ENCODE measurements around the gene ZFYVE9.
A peak's percentile ranks its signal among the peaks of the same experiment; 100 is the strongest.

Gene ZFYVE9

DNA sequence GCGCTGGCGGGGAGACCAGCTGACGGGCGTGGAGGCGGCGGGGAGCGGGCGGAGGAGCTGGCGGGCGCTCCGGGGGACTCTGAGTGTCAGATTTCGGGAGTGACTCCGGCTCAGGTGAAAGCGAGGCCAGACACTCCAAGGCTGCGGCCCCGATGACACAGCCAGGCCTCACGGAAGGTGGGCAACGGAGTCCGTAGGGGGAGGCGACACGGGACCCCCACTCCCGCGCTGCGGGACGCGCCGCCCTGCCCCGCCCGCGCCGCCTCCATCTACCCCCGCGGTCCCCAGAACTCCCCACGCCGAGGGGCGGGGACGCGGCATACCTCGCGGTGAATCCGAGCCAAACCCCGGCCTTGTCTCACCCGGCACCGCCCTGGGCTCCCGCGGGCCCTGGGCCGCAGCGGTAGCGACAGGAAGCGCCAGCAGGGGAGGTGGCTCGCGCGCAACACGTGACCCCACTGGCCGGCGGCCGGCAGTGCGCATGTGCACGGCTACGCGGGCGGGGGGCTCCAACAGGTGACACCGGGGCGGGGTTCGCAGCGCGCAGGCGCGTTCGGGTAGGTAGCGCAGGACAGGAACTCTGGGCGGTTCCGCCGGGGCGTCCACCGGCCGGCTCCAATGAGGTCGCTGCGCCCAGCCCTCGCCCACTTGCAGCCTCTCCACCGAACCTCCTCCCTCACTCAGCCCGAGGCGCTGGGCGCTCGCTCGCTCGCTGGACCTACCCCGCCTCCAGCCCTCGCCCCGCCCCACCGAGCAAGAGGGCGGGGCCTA lies 224.0 kb downstream of the ZFYVE9 start, which contains the start of gene CC2D1B (continued):
- TF ChIP-seq, protein P1, sequence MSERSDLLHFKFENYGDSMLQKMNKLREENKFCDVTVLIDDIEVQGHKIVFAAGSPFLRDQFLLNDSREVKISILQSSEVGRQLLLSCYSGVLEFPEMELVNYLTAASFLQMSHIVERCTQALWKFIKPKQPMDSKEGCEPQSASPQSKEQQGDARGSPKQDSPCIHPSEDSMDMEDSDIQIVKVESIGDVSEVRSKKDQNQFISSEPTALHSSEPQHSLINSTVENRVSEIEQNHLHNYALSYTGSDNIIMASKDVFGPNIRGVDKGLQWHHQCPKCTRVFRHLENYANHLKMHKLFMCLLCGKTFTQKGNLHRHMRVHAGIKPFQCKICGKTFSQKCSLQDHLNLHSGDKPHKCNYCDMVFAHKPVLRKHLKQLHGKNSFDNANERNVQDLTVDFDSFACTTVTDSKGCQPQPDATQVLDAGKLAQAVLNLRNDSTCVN (tag by site-specific recombination; optimal IDR thresholded peaks at IDR 0.05): peak; percentile 98
- TF ChIP-seq, protein P2, sequence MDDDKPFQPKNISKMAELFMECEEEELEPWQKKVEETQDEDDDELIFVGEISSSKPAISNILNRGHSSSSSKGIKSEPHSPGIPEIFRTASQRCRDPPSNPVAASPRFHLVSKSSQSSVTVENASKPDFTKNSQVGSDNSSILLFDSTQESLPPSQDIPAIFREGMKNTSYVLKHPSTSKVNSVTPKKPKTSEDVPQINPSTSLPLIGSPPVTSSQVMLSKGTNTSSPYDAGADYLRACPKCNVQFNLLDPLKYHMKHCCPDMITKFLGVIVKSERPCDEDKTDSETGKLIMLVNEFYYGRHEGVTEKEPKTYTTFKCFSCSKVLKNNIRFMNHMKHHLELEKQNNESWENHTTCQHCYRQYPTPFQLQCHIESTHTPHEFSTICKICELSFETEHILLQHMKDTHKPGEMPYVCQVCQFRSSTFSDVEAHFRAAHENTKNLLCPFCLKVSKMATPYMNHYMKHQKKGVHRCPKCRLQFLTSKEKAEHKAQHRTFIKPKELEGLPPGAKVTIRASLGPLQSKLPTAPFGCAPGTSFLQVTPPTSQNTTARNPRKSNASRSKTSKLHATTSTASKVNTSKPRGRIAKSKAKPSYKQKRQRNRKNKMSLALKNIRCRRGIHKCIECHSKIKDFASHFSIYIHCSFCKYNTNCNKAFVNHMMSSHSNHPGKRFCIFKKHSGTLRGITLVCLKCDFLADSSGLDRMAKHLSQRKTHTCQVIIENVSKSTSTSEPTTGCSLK (tag by site-specific recombination; IDR thresholded peaks at IDR 0.05): no peak
- TF ChIP-seq, protein P3, sequence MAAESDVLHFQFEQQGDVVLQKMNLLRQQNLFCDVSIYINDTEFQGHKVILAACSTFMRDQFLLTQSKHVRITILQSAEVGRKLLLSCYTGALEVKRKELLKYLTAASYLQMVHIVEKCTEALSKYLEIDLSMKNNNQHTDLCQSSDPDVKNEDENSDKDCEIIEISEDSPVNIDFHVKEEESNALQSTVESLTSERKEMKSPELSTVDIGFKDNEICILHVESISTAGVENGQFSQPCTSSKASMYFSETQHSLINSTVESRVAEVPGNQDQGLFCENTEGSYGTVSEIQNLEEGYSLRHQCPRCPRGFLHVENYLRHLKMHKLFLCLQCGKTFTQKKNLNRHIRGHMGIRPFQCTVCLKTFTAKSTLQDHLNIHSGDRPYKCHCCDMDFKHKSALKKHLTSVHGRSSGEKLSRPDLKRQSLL (tag by site-specific recombination; IDR thresholded peaks at IDR 0.05): peak; percentile 78; the same call in 1 of the 2 replicates
- no peak for TF ChIP-seq ZNF140 (tag by site-specific recombination; IDR thresholded peaks at IDR 0.05)
- TF ChIP-seq, protein P4, sequence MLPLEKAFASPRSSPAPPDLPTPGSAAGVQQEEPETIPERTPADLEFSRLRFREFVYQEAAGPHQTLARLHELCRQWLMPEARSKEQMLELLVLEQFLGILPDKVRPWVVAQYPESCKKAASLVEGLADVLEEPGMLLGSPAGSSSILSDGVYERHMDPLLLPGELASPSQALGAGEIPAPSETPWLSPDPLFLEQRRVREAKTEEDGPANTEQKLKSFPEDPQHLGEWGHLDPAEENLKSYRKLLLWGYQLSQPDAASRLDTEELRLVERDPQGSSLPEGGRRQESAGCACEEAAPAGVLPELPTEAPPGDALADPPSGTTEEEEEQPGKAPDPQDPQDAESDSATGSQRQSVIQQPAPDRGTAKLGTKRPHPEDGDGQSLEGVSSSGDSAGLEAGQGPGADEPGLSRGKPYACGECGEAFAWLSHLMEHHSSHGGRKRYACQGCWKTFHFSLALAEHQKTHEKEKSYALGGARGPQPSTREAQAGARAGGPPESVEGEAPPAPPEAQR (tag by site-specific recombination; IDR thresholded peaks at IDR 0.05): no peak
- TF ChIP-seq OSR2 (tag by site-specific recombination; IDR thresholded peaks at IDR 0.05): peak; percentile 98
- TF ChIP-seq, protein P5, sequence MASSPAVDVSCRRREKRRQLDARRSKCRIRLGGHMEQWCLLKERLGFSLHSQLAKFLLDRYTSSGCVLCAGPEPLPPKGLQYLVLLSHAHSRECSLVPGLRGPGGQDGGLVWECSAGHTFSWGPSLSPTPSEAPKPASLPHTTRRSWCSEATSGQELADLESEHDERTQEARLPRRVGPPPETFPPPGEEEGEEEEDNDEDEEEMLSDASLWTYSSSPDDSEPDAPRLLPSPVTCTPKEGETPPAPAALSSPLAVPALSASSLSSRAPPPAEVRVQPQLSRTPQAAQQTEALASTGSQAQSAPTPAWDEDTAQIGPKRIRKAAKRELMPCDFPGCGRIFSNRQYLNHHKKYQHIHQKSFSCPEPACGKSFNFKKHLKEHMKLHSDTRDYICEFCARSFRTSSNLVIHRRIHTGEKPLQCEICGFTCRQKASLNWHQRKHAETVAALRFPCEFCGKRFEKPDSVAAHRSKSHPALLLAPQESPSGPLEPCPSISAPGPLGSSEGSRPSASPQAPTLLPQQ (tag by site-specific recombination; IDR thresholded peaks at IDR 0.05): peak; percentile 30; the same call in 1 of the 2 replicates
- TF ChIP-seq SETDB1 (IDR thresholded peaks at IDR 0.05; ENCODE audit: insufficient read length, low read length): no peak
- TF ChIP-seq GLI2 (tag by site-specific recombination; IDR thresholded peaks at IDR 0.05; ENCODE audit: borderline replicate concordance, low read depth): no peak
- TF ChIP-seq, protein P6, sequence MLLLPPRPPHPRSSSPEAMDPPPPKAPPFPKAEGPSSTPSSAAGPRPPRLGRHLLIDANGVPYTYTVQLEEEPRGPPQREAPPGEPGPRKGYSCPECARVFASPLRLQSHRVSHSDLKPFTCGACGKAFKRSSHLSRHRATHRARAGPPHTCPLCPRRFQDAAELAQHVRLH (tag by site-specific recombination; IDR thresholded peaks at IDR 0.05): 0 out of 2 replicates have a peak, but pooled peaks have one; percentile 16
- no peak for TF ChIP-seq TCF7L2 (IDR thresholded peaks at IDR 0.05; ENCODE audit: borderline replicate concordance, low read depth, low read length)
- no peak for TF ChIP-seq ZNF175 (tag by site-specific recombination; IDR thresholded peaks at IDR 0.05)
- TF ChIP-seq, protein P7, sequence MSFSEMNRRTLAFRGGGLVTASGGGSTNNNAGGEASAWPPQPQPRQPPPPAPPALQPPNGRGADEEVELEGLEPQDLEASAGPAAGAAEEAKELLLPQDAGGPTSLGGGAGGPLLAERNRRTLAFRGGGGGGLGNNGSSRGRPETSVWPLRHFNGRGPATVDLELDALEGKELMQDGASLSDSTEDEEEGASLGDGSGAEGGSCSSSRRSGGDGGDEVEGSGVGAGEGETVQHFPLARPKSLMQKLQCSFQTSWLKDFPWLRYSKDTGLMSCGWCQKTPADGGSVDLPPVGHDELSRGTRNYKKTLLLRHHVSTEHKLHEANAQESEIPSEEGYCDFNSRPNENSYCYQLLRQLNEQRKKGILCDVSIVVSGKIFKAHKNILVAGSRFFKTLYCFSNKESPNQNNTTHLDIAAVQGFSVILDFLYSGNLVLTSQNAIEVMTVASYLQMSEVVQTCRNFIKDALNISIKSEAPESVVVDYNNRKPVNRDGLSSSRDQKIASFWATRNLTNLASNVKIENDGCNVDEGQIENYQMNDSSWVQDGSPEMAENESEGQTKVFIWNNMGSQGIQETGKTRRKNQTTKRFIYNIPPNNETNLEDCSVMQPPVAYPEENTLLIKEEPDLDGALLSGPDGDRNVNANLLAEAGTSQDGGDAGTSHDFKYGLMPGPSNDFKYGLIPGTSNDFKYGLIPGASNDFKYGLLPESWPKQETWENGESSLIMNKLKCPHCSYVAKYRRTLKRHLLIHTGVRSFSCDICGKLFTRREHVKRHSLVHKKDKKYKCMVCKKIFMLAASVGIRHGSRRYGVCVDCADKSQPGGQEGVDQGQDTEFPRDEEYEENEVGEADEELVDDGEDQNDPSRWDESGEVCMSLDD (tag by site-specific recombination; IDR thresholded peaks at IDR 0.05): 0 out of 2 replicates have a peak, but pooled peaks have one; percentile 57
- TF ChIP-seq ZNF19 (tag by site-specific recombination; IDR thresholded peaks at IDR 0.05; ENCODE audit: low read depth): no peak
- TF ChIP-seq, protein P8, sequence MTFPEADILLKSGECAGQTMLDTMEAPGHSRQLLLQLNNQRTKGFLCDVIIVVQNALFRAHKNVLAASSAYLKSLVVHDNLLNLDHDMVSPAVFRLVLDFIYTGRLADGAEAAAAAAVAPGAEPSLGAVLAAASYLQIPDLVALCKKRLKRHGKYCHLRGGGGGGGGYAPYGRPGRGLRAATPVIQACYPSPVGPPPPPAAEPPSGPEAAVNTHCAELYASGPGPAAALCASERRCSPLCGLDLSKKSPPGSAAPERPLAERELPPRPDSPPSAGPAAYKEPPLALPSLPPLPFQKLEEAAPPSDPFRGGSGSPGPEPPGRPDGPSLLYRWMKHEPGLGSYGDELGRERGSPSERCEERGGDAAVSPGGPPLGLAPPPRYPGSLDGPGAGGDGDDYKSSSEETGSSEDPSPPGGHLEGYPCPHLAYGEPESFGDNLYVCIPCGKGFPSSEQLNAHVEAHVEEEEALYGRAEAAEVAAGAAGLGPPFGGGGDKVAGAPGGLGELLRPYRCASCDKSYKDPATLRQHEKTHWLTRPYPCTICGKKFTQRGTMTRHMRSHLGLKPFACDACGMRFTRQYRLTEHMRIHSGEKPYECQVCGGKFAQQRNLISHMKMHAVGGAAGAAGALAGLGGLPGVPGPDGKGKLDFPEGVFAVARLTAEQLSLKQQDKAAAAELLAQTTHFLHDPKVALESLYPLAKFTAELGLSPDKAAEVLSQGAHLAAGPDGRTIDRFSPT (tag by site-specific recombination; IDR thresholded peaks at IDR 0.05): no peak
- no peak for TF ChIP-seq ZNF621 (tag by site-specific recombination; IDR thresholded peaks at IDR 0.05)
- no peak for TF ChIP-seq HOXD13 (CRISPR knock-in tag; IDR thresholded peaks at IDR 0.05; ENCODE audit: borderline replicate concordance)
- TF ChIP-seq, protein P9, sequence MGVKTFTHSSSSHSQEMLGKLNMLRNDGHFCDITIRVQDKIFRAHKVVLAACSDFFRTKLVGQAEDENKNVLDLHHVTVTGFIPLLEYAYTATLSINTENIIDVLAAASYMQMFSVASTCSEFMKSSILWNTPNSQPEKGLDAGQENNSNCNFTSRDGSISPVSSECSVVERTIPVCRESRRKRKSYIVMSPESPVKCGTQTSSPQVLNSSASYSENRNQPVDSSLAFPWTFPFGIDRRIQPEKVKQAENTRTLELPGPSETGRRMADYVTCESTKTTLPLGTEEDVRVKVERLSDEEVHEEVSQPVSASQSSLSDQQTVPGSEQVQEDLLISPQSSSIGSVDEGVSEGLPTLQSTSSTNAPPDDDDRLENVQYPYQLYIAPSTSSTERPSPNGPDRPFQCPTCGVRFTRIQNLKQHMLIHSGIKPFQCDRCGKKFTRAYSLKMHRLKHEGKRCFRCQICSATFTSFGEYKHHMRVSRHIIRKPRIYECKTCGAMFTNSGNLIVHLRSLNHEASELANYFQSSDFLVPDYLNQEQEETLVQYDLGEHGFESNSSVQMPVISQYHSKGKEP (tag by site-specific recombination; IDR thresholded peaks at IDR 0.05): no peak
- TF ChIP-seq ZNF660 (tag by site-specific recombination; IDR thresholded peaks at IDR 0.05): peak; percentile 73; the same call in 1 of the 2 replicates
- no peak; the same call in 1 of the 2 replicates for TF ChIP-seq ZBTB1 (tag by site-specific recombination; IDR thresholded peaks at IDR 0.05)
- TF ChIP-seq SP7 (tag by site-specific recombination; IDR thresholded peaks at IDR 0.05): peak; percentile 72
- TF ChIP-seq ZNF501 (tag by site-specific recombination; IDR thresholded peaks at IDR 0.05): peak; percentile 83; the same call in 1 of the 2 replicates

All from HEK293 (cell line).